Measurements from ENCODE around the gene KREMEN2.

GRCh38 chr16:2915196-2915929 is 48.7 kb upstream of the KREMEN2 start:
- no peak for TF ChIP-seq SP2 (IDR thresholded peaks at IDR 0.05; ENCODE audit: extremely low read depth, low read depth, low read length, poor library complexity, severe bottlenecking)
- no peak for TF ChIP-seq RAD21 (CRISPR knock-in tag; conservative IDR thresholded peaks at IDR 0.05 in 1 of 2, IDR thresholded peaks at IDR 0.05 in 1 of 2)
- TF ChIP-seq CEBPG (CRISPR knock-in tag; IDR thresholded peaks at IDR 0.05) = no peak
- no peak for TF ChIP-seq CEBPG (tag; conservative IDR thresholded peaks at IDR 0.05 in 1 of 2, IDR thresholded peaks at IDR 0.05 in 1 of 2)
- TF ChIP-seq ZNF239 (CRISPR knock-in tag; IDR thresholded peaks at IDR 0.05) = no peak
- TF ChIP-seq SMC3 (conservative IDR thresholded peaks at IDR 0.05; ENCODE audit: insufficient read depth, low read depth, low read length) = no peak
- no peak for TF ChIP-seq HNRNPK (IDR thresholded peaks at IDR 0.05; ENCODE audit: low read depth, low read length, poor library complexity, severe bottlenecking)
- TF ChIP-seq RFX7 (CRISPR knock-in tag; IDR thresholded peaks at IDR 0.05) = no peak
- no peak for TF ChIP-seq ZZZ3 (IDR thresholded peaks at IDR 0.05)

All from K562 (cell line).